Mesothelial cell of epicardium (in vitro differentiated cells): ENCODE results near the gene SPRR1A. TPM values are rescaled to one million over a fixed set of nuclear protein-coding genes. Genes with fewer than 3 reads are reported as not detected.

Source experiments
- DNase-seq, 2 experiments: peaks; one replicate each; pipeline ENCODE4 v3.0.0; 2021; ENCODE audit warnings: low spot score in 2 of 2; ENCODE audit not compliant: unreplicated experiment in 2 of 2
- H3K27ac Mint-ChIP-seq: 2 replicates; pipeline ENCODE4 v1.8.0; 2021; ENCODE audit warnings: mixed read lengths
- H3K27me3 Mint-ChIP-seq: 2 replicates; pipeline ENCODE4 v1.8.0; 2021; ENCODE audit warnings: low read depth, mixed read lengths
- H3K36me3 Mint-ChIP-seq: 2 replicates; pipeline ENCODE4 v1.8.0; 2021; ENCODE audit warnings: mixed read lengths
- H3K4me1 Mint-ChIP-seq: 2 replicates; pipeline ENCODE4 v1.8.0; 2021; ENCODE audit warnings: mixed read lengths
- H3K4me3 Mint-ChIP-seq: 2 replicates; pipeline ENCODE4 v1.8.0; 2021; ENCODE audit warnings: mild to moderate bottlenecking, moderate library complexity, mixed read lengths
- H3K9me3 Mint-ChIP-seq: 2 replicates; pipeline ENCODE4 v1.8.0; 2021; ENCODE audit warnings: mixed read lengths
- CTCF ChIP-seq: fragments of 200-600 bp; sonication (generic); IDR thresholded peaks from one replicate; pipeline ENCODE4 v1.5.0; 2021; ENCODE audit warnings: antibody characterized with exemption; ENCODE audit not compliant: unreplicated experiment
- total RNA-seq: library from RNA; stranded (reverse); gene quantifications from 3 replicates; pipeline ENCODE4 v1.2.1, GENCODE V29; 2021

The SPRR1A gene
- total RNA-seq, 1 donor from 2014 or later: not detected

GRCh38 chr1:152982076-152982475 lies 1.8 kb upstream of the SPRR1A start:
- H3K9me3 Mint-ChIP-seq: no peaks in the 10 kb centered on the region
- no peak overlapping the region for H3K4me3 Mint-ChIP-seq
- DNase-seq: no peak
- no peaks in the 10 kb centered on the region for H3K36me3 Mint-ChIP-seq
- peaks cover 16% of the 10 kb centered on the region for H3K27me3 Mint-ChIP-seq
- TF ChIP-seq CTCF: no peak
- no peaks in the 10 kb centered on the region for H3K4me1 Mint-ChIP-seq
- H3K27ac Mint-ChIP-seq: no peak overlapping the region

DNA sequence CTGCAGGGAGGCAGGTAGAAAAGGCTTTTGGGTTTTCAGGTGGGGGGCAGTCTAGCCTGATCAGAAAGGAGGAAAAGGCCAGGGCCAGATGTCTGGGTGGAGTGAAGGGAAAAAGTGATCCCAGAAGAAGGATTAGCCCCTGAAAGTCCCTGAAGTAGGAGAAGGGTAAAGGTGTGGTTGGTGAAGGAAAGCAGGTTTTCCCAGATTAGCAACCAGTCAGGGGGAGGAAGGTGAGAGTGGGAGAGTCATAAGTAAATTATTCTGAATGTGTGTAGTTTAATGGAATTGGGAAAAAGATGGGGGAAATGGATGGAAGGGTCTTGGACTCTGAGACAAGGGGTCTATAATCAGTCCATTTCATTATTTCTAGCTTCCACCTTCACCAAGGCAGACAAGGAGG lies 647 bp upstream of the SPRR1A start:
- Mint-ChIP-seq H3K27me3 (peaks cover 19% of the 10 kb centered on the region), H3K27ac (no peak overlapping the region), H3K36me3 (no peaks in the 10 kb centered on the region), H3K4me1 (no peaks in the 10 kb centered on the region), H3K4me3 (no peak overlapping the region), H3K9me3 (peaks cover 12% of the 10 kb centered on the region)
- TF ChIP-seq CTCF: no peak
- DNase-seq: no peak

- H3K27me3 Mint-ChIP-seq: peaks cover 24% of the 10 kb centered on the region
- H3K9me3 Mint-ChIP-seq: peaks cover 12% of the 10 kb centered on the region
- H3K4me1 Mint-ChIP-seq: no peaks in the 10 kb centered on the region
- no peak overlapping the region for H3K4me3 Mint-ChIP-seq
- TF ChIP-seq CTCF: no peak
- H3K36me3 Mint-ChIP-seq: no peaks in the 10 kb centered on the region
- DNase-seq: no peak
- no peak overlapping the region for H3K27ac Mint-ChIP-seq
These were observed 2.7 kb downstream of the SPRR1A start for GRCh38 chr1:152986578-152986977.

- Mint-ChIP-seq H3K27ac (no peak overlapping the region), H3K27me3 (peaks cover 8% of the 10 kb centered on the region), H3K4me1 (no peaks in the 10 kb centered on the region), H3K36me3 (no peaks in the 10 kb centered on the region), H3K9me3 (peaks cover 9% of the 10 kb centered on the region), H3K4me3 (no peak overlapping the region)
- DNase-seq: no peak
- no peak for TF ChIP-seq CTCF
These were observed 9.3 kb downstream of the SPRR1A start for GRCh38 chr1:152993186-152993585.

DNA sequence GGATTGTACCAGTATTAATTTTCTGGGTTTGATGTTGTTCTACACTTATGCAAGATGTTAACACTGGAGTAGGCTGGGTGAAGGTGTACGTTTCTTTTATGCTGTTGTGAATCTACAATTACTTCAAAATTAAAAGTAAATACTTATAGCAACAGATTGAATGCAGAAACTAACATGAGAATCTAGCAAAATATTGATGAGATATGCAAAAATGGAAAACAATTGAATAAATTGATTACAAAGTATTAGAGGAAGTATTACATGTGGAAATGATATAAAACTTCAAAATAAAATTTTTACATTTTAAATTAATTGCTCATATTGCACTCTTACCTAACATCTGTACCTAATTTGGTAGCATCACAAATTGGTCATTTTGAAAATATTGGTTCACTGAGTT lies 12.0 kb downstream of the SPRR1A start:
- Mint-ChIP-seq H3K36me3 (no peaks in the 10 kb centered on the region), H3K9me3 (peaks cover 8% of the 10 kb centered on the region), H3K4me3 (no peak overlapping the region), H3K27me3 (no peaks in the 10 kb centered on the region), H3K4me1 (no peaks in the 10 kb centered on the region), H3K27ac (no peak overlapping the region)
- no peak for TF ChIP-seq CTCF
- DNase-seq: no peak

GRCh38 chr1:152996633-152997400 lies 12.9 kb downstream of the SPRR1A start:
- no peak for TF ChIP-seq CTCF
- Mint-ChIP-seq H3K27me3 (no peaks in the 10 kb centered on the region), H3K9me3 (peaks cover 8% of the 10 kb centered on the region), H3K4me1 (no peaks in the 10 kb centered on the region), H3K27ac (no peak overlapping the region), H3K4me3 (no peak overlapping the region), H3K36me3 (no peaks in the 10 kb centered on the region)
- DNase-seq: no peak
